Right ventricle myocardium inferior (tissue), 1 donor: ENCODE measurements around the gene KRT14. TPM values are rescaled to one million over a fixed set of nuclear protein-coding genes. Genes with fewer than 3 reads are reported as not detected.
"Not testable (repeated sequence)": the region's sequence is repeated elsewhere in the genome, so short reads cannot be mapped to it uniquely, and the experiment has no call there.

Experiments used
- ATAC-seq: fragments of 200-7000 bp; cut with Tn5 transposase; one replicate; pipeline ENCODE4 v1.9.1; 2020; ENCODE audit warnings: mild to moderate bottlenecking, moderate library complexity
- DNase-seq: peaks from one replicate; pipeline ENCODE4 v3.0.0; 2021; ENCODE audit errors: missing footprints
- intact Hi-C: fragments of 100-400 bp; cut with DNase I; formaldehyde crosslinking; loops from one replicate; pipeline ENCODE4 v1.11.0; 2022
- total RNA-seq: library from RNA; stranded (reverse); fragmentation: NEBNext Ultra II Directional; extraction: Animal tissue kit (Norgen Biotek cat#: 25700); gene quantifications from one replicate; pipeline ENCODE4 v1.2.1, GENCODE V29; 2021
- donor health status: DM: no; HTN: yes; CAD: no; lungs with severe emphysema.

KRT14 gene
- total RNA-seq, 1 donor from 2014 or later = not detected

DNA sequence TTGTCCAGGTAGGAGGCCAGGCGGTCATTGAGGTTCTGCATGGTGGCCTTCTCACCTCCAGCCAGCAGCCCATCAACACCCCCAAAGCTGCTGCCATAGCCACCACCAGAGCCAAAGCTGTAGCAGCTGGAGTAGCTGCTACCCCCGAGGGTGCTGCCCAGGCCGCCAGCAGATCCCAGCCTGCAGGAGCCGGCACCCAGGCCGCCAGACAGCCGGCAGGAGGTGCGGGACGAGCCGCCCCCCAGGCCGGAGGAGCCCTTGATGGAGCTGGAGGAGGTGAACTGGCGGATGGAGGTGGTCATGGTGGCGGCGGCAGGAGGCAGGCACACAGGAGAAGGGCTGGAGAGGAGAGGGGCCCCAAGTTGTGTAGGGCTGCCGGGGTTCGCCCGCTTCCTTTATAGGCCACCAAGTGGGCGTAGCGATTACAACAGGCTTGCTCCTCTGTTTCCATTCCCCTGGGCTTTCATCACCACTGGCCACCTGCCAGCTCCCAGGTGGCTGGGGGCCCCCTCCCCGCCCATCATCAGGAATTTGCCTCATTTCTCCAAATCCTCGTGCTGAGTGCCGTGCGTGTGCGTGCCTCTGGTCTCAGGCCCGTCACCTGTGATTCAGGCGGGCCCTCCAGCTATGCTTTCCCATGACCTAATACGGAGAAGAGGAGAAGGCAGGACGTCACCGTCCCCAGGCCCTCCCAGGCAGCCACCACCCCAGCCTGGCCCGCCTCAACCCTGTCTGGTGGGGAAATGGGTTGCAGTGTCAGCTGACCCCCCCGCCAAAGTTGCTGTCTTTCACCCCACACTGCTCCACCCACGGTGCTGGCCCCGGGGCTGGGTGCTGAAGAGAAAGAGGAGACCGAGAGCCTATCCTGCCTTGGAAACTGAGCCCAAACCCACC lies 37.8 kb upstream of the KRT14 start, which contains the start of gene KRT17:
Gene KRT17, minus strand, starts transcription at position 368 of the 894 bp plus-strand sequence. Its CDS starts 66 bp downstream, at position 302.
- DNase-seq = no peak
- intact Hi-C loops = no loop called here
- no peak for ATAC-seq

DNA sequence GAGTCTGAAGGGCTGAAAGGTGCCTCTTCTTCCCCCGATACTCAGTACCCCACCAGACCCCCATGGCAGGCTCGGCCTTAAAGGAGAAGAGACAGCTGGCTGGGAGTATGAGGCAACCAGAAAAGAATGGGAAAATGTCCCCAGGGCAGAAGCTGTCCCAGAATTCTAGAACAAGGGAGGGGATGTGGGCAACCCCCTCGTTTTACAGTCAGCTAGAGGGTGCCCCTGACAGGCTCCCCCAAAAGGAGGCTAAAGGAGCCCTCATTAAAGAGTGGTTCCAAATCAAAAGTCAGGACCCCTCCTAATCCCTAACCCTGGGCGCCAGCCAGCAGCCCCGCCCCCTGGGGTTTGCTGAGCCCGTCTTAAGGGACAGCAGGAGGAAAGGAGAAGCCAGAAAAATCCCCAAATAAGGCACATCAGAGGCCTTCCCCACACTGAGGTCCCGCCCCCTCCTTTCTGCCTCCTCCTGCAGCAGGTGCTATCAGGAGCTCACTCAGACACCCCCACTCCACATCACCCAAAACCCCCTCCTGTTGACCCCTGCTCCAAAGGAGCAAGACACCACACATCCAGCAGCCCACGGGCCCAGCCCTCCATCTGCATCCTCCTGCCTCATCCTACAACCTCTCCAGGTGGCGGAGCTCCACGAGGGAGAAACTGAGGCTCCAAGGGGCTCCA lies 36.6 kb upstream of the KRT14 start:
- ATAC-seq, DNase-seq, intact Hi-C loops: not testable (repeated sequence)

DNA sequence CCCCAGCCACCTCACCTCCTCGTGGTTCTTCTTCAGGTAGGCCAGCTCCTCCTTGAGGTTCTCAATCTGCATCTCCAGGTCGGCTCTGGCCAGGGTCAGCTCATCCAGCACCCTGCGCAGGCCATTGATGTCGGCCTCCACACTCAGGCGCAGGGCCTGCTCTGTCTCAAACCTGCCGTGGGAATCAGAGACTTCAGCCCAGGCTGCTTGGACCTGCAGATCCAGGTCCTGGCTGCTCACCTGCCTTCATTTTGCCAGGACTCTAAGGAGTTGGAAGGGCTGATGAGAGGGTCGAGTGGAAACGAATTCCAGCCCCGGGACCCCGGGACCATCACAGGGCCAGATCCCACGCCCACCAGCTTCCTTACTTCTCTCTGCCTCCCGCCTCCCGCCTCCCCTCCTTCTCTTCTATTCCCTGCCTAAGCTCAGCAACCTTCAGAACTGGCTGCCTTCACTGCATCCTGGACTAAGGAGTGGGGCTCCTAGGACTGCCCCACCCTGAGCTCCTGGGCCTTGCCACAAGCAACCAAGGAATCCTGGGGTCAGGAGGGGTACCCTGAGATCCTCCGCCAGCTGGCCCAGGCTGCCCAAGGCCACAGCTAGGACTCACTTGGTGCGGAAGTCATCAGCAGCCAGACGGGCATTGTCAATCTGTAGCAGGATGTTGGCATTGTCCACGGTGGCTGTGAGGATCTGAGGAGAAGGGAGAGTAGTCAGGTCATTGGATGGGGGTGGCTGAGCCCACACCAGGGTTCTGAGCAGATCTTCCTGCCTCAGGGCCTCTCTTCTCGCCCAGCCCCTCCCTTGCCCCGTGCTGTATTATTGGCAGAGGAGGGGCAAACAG lies 35.9 kb upstream of the KRT14 start:
- DNase-seq, ATAC-seq, intact Hi-C loops: not testable (repeated sequence)

DNA sequence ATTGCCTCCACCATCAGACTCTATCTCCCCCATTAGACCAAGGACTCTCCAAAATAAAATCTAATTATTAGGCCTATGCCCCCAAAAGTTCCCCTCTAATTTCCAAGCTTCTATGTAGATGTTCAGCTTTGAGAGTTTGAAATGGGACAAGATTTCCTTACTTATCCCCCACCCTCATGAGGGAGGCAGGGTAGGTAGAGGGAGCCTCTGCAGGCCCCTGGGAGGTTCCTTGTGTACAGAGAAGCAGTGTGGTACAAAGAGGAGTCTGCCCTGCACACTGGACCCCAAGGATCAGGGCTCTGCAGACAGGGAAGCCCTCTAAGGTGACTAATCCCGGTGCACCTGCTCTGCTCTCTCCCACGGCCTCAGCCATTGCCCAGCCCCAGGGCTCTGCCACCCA lies 35.2 kb upstream of the KRT14 start:
- DNase-seq (no peak), ATAC-seq (no peak)
- intact Hi-C loops = no loop called here

DNA sequence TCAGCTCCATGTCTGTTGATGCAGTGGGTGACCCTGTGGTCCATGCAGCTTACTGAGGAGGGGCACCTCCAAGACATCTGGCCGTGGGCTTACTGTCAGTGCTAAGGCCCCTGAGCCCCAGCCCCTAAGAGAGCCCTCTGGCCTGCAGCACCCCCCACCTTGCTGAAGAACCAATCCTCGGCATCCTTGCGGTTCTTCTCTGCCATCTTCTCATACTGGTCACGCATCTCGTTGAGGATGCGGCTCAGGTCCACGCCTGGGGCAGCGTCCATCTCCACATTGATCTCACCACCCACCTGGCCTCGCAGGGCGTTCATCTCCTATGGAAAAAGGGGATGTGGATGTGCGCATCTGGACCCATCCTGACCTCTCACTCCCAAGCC lies 34.7 kb upstream of the KRT14 start:
- intact Hi-C loops, ATAC-seq, DNase-seq: not testable (repeated sequence)

DNA sequence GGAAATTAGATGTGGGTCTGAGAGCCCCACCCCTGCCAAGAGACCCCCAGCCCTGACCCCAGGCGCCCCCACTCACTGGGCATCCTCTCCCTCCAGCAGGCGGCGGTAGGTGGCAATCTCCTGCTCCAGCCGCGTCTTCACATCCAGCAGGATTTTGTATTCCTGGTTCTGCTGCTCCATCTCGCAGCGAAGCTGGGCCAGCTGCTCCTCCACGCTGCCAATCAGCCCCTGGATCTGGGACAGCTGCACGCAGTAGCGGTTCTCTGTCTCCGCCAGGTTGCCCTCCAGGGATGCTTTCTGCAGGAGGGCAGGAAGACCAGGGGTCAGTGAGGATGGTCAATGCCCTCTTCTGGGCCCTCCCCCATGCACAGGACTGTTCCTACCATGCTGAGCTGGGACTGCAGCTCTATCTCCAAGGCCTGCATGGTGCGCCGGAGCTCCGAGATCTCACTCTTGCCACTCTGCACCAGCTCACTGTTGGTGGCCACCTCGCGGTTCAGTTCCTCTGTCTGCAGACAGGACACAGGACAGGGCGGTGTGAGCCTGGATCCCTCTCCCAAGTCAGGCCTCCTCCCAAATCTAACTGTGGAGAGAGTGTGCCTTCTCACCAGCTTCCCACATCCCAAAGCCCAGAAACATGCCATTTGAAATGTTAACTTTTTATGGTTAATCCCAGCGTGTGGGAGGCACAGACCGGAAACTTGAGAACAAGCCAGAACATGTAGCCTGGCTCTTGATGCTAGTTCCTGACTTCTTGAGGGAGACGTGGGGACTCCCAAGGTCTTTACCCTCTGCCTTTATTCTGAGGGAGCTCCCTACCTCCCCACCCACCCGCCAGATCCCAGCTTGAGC lies 34.1 kb upstream of the KRT14 start:
- DNase-seq (no peak), ATAC-seq (no peak)
- intact Hi-C loops = no loop called here

DNA sequence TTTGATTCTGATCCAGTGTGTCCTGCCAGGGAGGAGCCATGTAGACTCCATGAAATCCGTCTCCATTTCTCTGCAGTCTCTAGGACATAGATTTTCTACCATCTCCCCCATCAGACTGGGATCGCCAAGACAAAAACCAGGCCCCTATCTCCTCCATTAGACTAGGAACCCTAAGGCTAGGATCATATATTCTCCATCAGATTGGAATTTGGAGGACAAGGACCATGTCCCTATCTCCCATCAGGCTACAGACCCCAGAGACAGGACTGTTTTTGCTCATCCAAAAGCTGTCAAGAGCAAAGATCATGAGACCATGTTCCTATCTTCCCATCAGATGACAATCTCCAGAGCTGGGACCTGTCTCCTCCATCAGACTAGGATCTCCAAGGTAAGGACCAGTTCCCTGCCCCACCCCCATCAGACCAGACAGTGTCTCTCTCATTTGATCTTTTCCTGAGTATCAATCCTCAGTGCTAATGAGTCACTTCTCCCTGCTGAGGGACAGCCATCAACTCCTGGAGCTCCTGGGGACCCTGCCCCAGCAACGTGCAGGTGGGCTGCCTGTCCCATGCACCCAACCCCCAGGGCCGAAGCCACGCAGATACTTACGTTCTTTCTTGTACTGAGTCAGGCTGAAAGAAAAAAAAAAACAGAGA lies 33.4 kb upstream of the KRT14 start:
- DNase-seq, ATAC-seq, intact Hi-C loops: not testable (repeated sequence)

DNA sequence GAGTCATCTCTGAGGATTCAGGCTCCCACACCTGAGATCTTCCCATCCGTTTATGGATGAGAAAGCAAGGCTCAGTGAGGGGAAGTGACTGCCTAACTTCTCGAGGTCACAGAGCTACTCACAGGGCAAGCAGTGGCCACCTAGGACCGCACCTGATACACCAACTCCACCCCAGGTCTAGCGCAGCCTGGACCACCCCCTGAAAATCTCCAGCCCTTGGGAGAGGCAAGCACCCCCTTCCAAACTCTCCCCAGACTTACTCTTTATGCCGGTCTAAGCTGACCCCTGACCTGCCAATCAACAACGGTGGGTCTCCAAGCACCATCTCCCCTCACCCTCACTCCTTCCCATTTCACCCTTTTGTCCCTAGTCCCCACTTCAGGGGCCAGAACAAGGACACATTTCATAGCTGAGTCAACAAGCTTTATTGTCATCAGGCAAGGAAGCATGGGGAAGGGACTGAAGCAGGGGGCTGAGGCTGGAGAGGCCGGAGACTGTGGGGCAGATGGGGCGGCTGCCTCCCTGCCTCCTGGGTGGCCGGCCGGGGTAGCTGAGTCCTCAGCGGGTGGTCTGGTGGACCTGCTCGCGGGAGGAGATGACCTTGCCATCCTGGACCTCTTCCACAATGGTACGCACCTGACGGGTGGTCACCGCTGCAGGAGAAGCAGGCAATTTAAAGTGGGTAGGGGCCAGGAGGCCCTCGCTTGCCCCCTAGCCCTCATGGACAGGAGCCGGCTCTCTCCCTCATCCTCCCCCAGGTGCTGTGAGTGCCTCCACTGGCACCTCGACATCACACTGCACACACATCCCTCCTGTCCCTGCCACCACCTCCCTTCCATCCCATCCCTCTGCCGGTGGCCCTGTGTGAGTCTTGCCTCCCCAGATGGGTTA lies 32.6 kb upstream of the KRT14 start:
- DNase-seq (peak; percentile 52), ATAC-seq (no peak)
- intact Hi-C loops = no loop called here

DNA sequence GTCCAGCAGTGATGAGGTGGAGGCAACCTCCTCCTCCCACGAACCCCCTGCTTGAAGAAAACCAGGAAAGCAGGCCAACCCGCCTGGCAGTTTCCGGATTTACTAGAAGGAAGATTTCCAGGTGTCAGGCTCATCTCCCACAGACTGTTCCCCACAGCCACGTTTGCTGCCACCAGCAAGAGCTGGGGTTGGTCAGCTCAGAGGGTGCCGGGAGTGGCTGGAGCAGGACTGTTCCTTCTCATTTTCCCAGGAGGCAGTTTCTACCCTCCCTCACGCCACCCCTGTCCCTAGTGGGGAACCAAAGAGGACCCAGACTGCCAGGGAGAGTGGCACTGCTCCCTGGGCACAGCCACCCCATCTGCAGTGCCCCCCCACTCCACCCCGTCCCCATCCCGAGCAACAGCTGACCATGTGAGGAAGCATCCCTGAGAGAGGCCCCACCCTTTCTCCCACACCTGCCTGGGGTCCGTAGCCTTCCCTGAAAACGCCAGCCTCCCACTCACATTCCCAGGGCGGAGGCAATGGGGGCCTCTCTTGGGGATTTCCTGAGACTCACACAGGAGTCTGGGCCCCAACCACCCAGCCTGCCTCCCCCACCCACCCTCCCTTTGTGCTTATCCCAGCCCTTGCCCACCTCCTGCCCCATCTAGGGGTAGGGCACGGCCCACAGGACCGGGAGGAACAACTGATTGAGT lies 31.8 kb upstream of the KRT14 start:
- intact Hi-C loops = no loop called here
- ATAC-seq (peak; percentile 26), DNase-seq (peak; percentile 30)

DNA sequence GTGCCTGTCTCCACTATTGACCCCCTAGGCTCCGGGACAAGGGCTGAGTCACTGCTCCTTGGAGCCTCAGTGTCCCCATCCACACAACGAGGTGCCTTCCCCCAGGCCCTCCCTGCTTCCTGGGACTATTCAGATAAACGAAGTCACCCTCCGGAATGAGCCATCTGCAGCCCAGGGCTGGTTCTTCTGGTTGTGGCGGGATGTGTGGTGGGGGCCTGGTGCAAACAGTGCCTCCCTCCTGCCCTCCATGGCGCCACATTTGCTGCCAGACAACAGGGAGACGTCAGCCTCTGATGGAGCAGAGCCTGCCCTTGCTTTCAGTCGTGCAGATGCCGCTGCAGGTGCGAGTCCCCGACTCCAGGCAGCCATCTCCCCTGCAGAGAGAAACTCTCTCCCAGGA lies 31.0 kb upstream of the KRT14 start:
- no peak for ATAC-seq
- intact Hi-C loops = no loop called here

DNA sequence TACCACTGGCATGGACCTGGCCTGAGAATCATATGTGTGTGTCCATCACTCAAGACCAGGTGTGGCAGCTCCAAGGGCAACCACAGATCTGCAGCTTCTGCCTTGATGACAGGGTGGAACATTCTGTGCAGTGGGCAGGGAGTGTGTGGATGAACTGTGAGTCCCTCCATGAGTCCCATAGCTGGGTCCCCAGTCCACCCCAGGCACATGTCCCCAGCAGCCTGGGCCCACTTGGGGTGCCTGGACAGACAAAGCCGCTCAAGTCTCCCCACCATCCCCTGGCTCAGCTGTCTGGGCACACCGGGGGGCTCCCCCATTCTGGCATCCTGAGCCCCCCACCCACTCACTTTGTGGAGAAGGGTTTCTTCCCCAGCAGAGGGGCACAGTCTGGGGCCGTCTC lies 30.4 kb upstream of the KRT14 start:
- intact Hi-C loops = no loop called here
- DNase-seq = peak; percentile 42

More for the DNA sequence above, 31.0 kb upstream of the KRT14 start:
- DNase-seq = peak; percentile 55

DNA sequence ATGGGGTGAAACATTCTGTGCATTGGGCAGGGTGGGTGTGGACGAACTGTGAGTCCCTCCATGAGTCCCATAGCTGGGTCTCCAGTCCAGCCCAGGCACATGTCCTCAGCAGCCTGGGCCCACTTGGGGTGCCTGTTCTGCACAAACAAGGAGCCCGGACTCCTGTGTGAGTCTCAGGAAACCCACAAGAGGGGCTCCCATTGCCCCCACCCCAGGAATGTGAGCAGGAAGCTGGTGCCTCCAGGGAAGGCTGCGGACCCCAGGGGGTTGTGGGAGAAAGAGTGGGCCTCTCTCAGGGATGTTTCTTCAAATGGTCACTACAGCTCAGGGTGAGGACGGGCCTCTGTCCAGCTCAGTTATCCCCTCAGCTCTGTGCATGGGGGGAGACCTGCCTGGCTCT lies 29.8 kb upstream of the KRT14 start:
- peak; percentile 48 for DNase-seq
- intact Hi-C loops, ATAC-seq: not testable (repeated sequence)

More for the DNA sequence above, 30.4 kb upstream of the KRT14 start:
- ATAC-seq = no peak

DNA sequence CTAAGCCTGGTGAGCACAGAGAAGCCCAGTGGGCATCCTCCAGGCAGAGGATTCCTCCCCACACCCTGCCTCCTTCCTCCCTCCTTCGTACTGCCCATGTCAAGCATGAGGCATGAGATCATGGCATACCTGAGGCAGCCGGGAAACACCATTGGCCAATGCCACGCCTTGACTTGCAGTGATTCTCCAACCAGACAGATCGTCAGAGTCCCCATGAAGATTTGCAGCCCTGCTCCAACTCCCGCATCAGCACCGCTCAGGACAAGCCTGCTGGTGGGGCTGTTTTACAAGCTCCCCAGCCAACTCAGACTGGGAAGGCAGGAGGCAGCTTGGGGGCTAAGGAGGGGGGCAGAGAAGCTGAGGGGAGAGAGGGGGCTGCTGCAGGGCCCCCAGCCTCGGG lies 28.8 kb upstream of the KRT14 start:
- intact Hi-C loops = no loop called here
- ATAC-seq (no peak), DNase-seq (no peak)

DNA sequence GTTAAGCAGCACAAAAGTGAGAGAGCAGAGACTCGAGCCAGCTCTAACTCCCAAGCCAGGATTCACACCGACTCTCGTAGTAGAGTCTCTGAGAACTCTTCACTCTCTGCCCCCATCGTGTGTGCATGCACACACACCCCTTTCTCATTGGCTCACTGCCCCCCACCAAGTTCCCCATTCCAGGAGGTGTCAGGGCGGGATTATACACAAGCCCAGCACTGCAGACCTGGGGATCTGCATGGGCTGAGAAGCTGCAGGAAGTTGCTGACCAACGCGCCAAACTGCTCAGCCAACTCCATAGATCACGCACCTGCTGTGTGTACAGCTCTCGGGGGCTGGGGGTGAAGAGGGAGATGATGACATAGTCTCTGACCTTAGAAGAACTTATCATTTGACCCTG lies 28.1 kb upstream of the KRT14 start:
- ATAC-seq, intact Hi-C loops: not testable (repeated sequence)
- peak; percentile 48 for DNase-seq

DNA sequence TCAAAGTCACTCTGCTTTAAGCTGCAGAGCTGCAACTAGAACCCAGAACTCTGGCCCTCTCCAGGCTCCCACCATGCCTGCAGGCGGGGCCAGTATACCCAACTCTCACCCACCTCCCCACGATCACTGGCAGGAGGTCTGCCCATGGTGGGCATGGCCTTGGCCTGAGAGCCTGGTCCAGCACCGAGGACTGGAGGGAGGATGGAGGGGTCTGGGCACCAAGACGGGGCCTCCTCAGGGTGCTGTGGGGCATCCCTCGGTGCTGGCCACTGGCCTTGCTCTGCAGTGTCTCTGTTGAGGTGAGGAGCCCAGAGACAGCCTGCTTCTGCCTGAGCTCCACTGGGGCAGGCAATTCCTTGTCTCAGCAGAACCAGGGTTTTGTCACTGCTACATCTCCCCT lies 27.4 kb upstream of the KRT14 start:
- ATAC-seq (no peak), DNase-seq (no peak)
- intact Hi-C loops = no loop called here
